ENCODE measurements around the gene C3orf18. TPM values are rescaled to one million over a fixed set of nuclear protein-coding genes. Genes with fewer than 3 reads are reported as not detected.

The C3orf18 gene
- total and polyA plus RNA-seq, 2 donors = 4.3 to 4.5 TPM

GRCh38 chr3:50604628-50605588, 37.4 kb upstream of the C3orf18 start:
- no peaks in the 10 kb centered on the region for H3K9me3 ChIP-seq (ENCODE audit: control insufficient read depth in 2 of 2, insufficient read depth in 1 of 2, low read length in 1 of 2)
- H3K4me3 ChIP-seq (ENCODE audit: low read length in 2 of 2) = no peak overlapping the region
- peak overlapping the region; percentile 53 to 64 for H3K27ac ChIP-seq (ENCODE audit: low read depth in 1 of 2, low read length in 1 of 2)
- DNase-seq (ENCODE audit: low read depth in 6 of 9, low spot score in 9 of 9) = no peak
- H3K36me3 ChIP-seq (ENCODE audit: control insufficient read depth in 2 of 2, insufficient read depth in 2 of 2, low read length in 1 of 2) = peaks cover 0 to 49% of the 10 kb centered on the region in 2 donors
- H3K27me3 ChIP-seq (ENCODE audit: control insufficient read depth in 2 of 2, insufficient read depth in 1 of 2, low read length in 1 of 2) = no peaks in the 10 kb centered on the region
- peaks cover 14 to 91% of the 10 kb centered on the region in 2 donors for H3K4me1 ChIP-seq (ENCODE audit: control insufficient read depth in 2 of 2, insufficient read depth in 2 of 2, low read length in 2 of 2)
- WGBS = 62% methylated on average over 14 of the region's 14 CpGs

GRCh38 chr3:50604110-50604621, 36.6 kb upstream of the C3orf18 start:
- Histone ChIP-seq H3K36me3 (ENCODE audit: control insufficient read depth in 2 of 2, insufficient read depth in 2 of 2, low read length in 1 of 2) (peaks cover 0 to 46% of the 10 kb centered on the region in 2 donors), H3K27me3 (ENCODE audit: control insufficient read depth in 2 of 2, insufficient read depth in 1 of 2, low read length in 1 of 2) (no peaks in the 10 kb centered on the region), H3K4me1 (ENCODE audit: control insufficient read depth in 2 of 2, insufficient read depth in 2 of 2, low read length in 2 of 2) (peaks cover 14 to 94% of the 10 kb centered on the region in 2 donors), H3K4me3 (ENCODE audit: low read length in 2 of 2) (no peak overlapping the region), H3K27ac (ENCODE audit: low read depth in 1 of 2, low read length in 1 of 2) (peak overlapping the region in 1 of 2 donors; percentile 85), H3K9me3 (ENCODE audit: control insufficient read depth in 2 of 2, insufficient read depth in 1 of 2, low read length in 1 of 2) (no peaks in the 10 kb centered on the region)
- 91% methylated on average over 5 of the region's 5 CpGs for WGBS
- no peak for DNase-seq (ENCODE audit: low read depth in 6 of 9, low spot score in 9 of 9)

GRCh38 chr3:50603261-50604109, 35.9 kb upstream of the C3orf18 start:
- 72% methylated on average over 4 of the region's 4 CpGs for WGBS
- no peaks in the 10 kb centered on the region for H3K9me3 ChIP-seq (ENCODE audit: control insufficient read depth in 2 of 2, insufficient read depth in 1 of 2, low read length in 1 of 2)
- H3K36me3 ChIP-seq (ENCODE audit: control insufficient read depth in 2 of 2, insufficient read depth in 2 of 2, low read length in 1 of 2) = peaks cover 0 to 40% of the 10 kb centered on the region in 2 donors
- no peak overlapping the region for H3K4me3 ChIP-seq (ENCODE audit: low read length in 2 of 2)
- no peak for DNase-seq (ENCODE audit: low read depth in 6 of 9, low spot score in 9 of 9)
- peaks cover 14 to 90% of the 10 kb centered on the region in 2 donors for H3K4me1 ChIP-seq (ENCODE audit: control insufficient read depth in 2 of 2, insufficient read depth in 2 of 2, low read length in 2 of 2)
- peak overlapping the region; percentile 42 to 85 for H3K27ac ChIP-seq (ENCODE audit: low read depth in 1 of 2, low read length in 1 of 2)
- no peaks in the 10 kb centered on the region for H3K27me3 ChIP-seq (ENCODE audit: control insufficient read depth in 2 of 2, insufficient read depth in 1 of 2, low read length in 1 of 2)

GRCh38 chr3:50602595-50603191, 35.1 kb upstream of the C3orf18 start:
- Histone ChIP-seq H3K4me3 (ENCODE audit: low read length in 2 of 2) (no peak overlapping the region), H3K27me3 (ENCODE audit: control insufficient read depth in 2 of 2, insufficient read depth in 1 of 2, low read length in 1 of 2) (no peaks in the 10 kb centered on the region), H3K9me3 (ENCODE audit: control insufficient read depth in 2 of 2, insufficient read depth in 1 of 2, low read length in 1 of 2) (no peaks in the 10 kb centered on the region), H3K27ac (ENCODE audit: low read depth in 1 of 2, low read length in 1 of 2) (peak overlapping the region; percentile 55 to 85), H3K36me3 (ENCODE audit: control insufficient read depth in 2 of 2, insufficient read depth in 2 of 2, low read length in 1 of 2) (peaks cover 0 to 34% of the 10 kb centered on the region in 2 donors), H3K4me1 (ENCODE audit: control insufficient read depth in 2 of 2, insufficient read depth in 2 of 2, low read length in 2 of 2) (peaks cover 12 to 83% of the 10 kb centered on the region in 2 donors)
- no peak for DNase-seq (ENCODE audit: low read depth in 6 of 9, low spot score in 9 of 9)
- WGBS = 83% methylated on average over 9 of the region's 9 CpGs

GRCh38 chr3:50600841-50601591, 33.5 kb upstream of the C3orf18 start:
- 8% methylated on average over 14 of the region's 14 CpGs for WGBS
- peaks cover 12 to 68% of the 10 kb centered on the region in 2 donors for H3K4me1 ChIP-seq (ENCODE audit: control insufficient read depth in 2 of 2, insufficient read depth in 2 of 2, low read length in 2 of 2)
- H3K36me3 ChIP-seq (ENCODE audit: control insufficient read depth in 2 of 2, insufficient read depth in 2 of 2, low read length in 1 of 2) = peaks cover 0 to 19% of the 10 kb centered on the region in 2 donors
- H3K4me3 ChIP-seq (ENCODE audit: low read length in 2 of 2) = no peak overlapping the region
- no peaks in the 10 kb centered on the region for H3K9me3 ChIP-seq (ENCODE audit: control insufficient read depth in 2 of 2, insufficient read depth in 1 of 2, low read length in 1 of 2)
- H3K27me3 ChIP-seq (ENCODE audit: control insufficient read depth in 2 of 2, insufficient read depth in 1 of 2, low read length in 1 of 2) = no peaks in the 10 kb centered on the region
- peak in 2 of 9 donors; percentile 43 to 75 for DNase-seq (ENCODE audit: low read depth in 6 of 9, low spot score in 9 of 9)
- H3K27ac ChIP-seq (ENCODE audit: low read depth in 1 of 2, low read length in 1 of 2) = peak overlapping the region; percentile 80 to 85

- WGBS = 87% methylated on average over 9 of the region's 9 CpGs
Observed at GRCh38 chr3:50600141-50600753, 32.7 kb upstream of the C3orf18 start.

GRCh38 chr3:50599716-50600118, 32.2 kb upstream of the C3orf18 start:
- 95% methylated on average over 1 of the region's 1 CpG for WGBS
- no peak overlapping the region for H3K27ac ChIP-seq (ENCODE audit: low read depth in 1 of 2, low read length in 1 of 2)
- H3K4me3 ChIP-seq (ENCODE audit: low read length in 2 of 2) = no peak overlapping the region
- H3K36me3 ChIP-seq (ENCODE audit: control insufficient read depth in 2 of 2, insufficient read depth in 2 of 2, low read length in 1 of 2) = peaks cover 0 to 7% of the 10 kb centered on the region in 2 donors
- no peaks in the 10 kb centered on the region for H3K27me3 ChIP-seq (ENCODE audit: control insufficient read depth in 2 of 2, insufficient read depth in 1 of 2, low read length in 1 of 2)
- H3K4me1 ChIP-seq (ENCODE audit: control insufficient read depth in 2 of 2, insufficient read depth in 2 of 2, low read length in 2 of 2) = peaks cover 12 to 58% of the 10 kb centered on the region in 2 donors
- H3K9me3 ChIP-seq (ENCODE audit: control insufficient read depth in 2 of 2, insufficient read depth in 1 of 2, low read length in 1 of 2) = no peaks in the 10 kb centered on the region
- DNase-seq (ENCODE audit: low read depth in 6 of 9, low spot score in 9 of 9) = no peak

More at GRCh38 chr3:50600141-50600753, 32.7 kb upstream of the C3orf18 start:
- Histone ChIP-seq H3K9me3 (ENCODE audit: control insufficient read depth in 2 of 2, insufficient read depth in 1 of 2, low read length in 1 of 2) (no peaks in the 10 kb centered on the region), H3K27ac (ENCODE audit: low read depth in 1 of 2, low read length in 1 of 2) (peak overlapping the region; percentile 80 to 85), H3K4me3 (ENCODE audit: low read length in 2 of 2) (no peak overlapping the region), H3K36me3 (ENCODE audit: control insufficient read depth in 2 of 2, insufficient read depth in 2 of 2, low read length in 1 of 2) (peaks cover 0 to 11% of the 10 kb centered on the region in 2 donors), H3K4me1 (ENCODE audit: control insufficient read depth in 2 of 2, insufficient read depth in 2 of 2, low read length in 2 of 2) (peaks cover 12 to 61% of the 10 kb centered on the region in 2 donors), H3K27me3 (ENCODE audit: control insufficient read depth in 2 of 2, insufficient read depth in 1 of 2, low read length in 1 of 2) (no peaks in the 10 kb centered on the region)
- no peak for DNase-seq (ENCODE audit: low read depth in 6 of 9, low spot score in 9 of 9)

Measured in thymus (tissue), 11 donors.